OCI-LY7 (cell line): ENCODE results near the gene IL1A. TPM values are rescaled to one million over a fixed set of nuclear protein-coding genes. Genes with fewer than 3 reads are reported as not detected.

Source experiments
- BruUV-seq: library from RNA; stranded (reverse); fragments of 400-500 nt; replicated peaks from 2 replicates; lab custom pipeline; 2021; lab: Mats Ljungman, UMichigan
- CTCF ChIA-PET: fragments of 300-600 bp; sonication (Branson Sonifier 250); formaldehyde crosslinking; loops from one replicate; lab custom pipeline; 2022; ENCODE audit warnings: antibody characterized with exemption; ENCODE audit not compliant: unreplicated experiment; lab: Charles Lee
- POLR2A ChIA-PET: fragments of 300-600 bp; sonication (Branson Sonifier 250); formaldehyde crosslinking; loops from one replicate; lab custom pipeline; 2022; ENCODE audit warnings: antibody characterized with exemption; lab: Charles Lee
- DNase-seq: peaks from one replicate; pipeline ENCODE4 v3.0.0-alpha.2; 2015; ENCODE audit warnings: low spot score
- H2AFZ ChIP-seq: fragments of 200-600 bp; sonication (generic), shearing (Covaris generic); 2 replicates; pipeline ENCODE4 v1.6.1; 2014; ENCODE audit warnings: mild to moderate bottlenecking, antibody characterized with exemption, low read length, moderate library complexity
- H3K27ac ChIP-seq: fragments of 200-600 bp; sonication (generic); 2 replicates; pipeline ENCODE4 v1.5.1; 2014; ENCODE audit warnings: mixed run types, low read depth, mild to moderate bottlenecking, moderate library complexity, low read length, inconsistent platforms; ENCODE audit not compliant: poor library complexity, severe bottlenecking
- H3K36me3 ChIP-seq: fragments of 200-600 bp; sonication (generic); 2 replicates; pipeline ENCODE4 v1.6.1; 2014; ENCODE audit warnings: mild to moderate bottlenecking, antibody characterized with exemption, low read length, moderate library complexity, mixed read lengths; ENCODE audit not compliant: insufficient read depth
- H3K4me1 ChIP-seq: fragments of 200-600 bp; sonication (generic); 2 replicates; pipeline ENCODE4 v1.5.1; 2014; ENCODE audit warnings: mild to moderate bottlenecking, low read length; ENCODE audit not compliant: insufficient read depth, poor library complexity, severe bottlenecking
- H3K4me2 ChIP-seq: fragments of 200-600 bp; sonication (generic); 2 replicates; pipeline ENCODE4 v1.6.1; 2014; ENCODE audit warnings: mild to moderate bottlenecking, low read length
- H3K4me3 ChIP-seq: fragments of 200-600 bp; sonication (generic); 2 replicates; pipeline ENCODE4 v1.5.1; 2014; ENCODE audit warnings: mild to moderate bottlenecking, low read depth, low read length; ENCODE audit not compliant: poor library complexity, severe bottlenecking
- H3K79me2 ChIP-seq: fragments of 200-600 bp; sonication (generic); 2 replicates; pipeline ENCODE4 v1.6.1; 2016; ENCODE audit warnings: low read depth, mild to moderate bottlenecking, low read length, moderate library complexity, mixed read lengths; ENCODE audit not compliant: insufficient read depth
- H3K9me2 ChIP-seq: fragments of 200-600 bp; sonication (generic); 2 replicates; pipeline ENCODE4 v1.6.1; 2016; ENCODE audit warnings: mild to moderate bottlenecking, low read length, mixed read lengths; ENCODE audit not compliant: insufficient read depth
- H3K9me3 ChIP-seq: fragments of 200-600 bp; sonication (generic); 2 replicates; pipeline ENCODE4 v1.6.1; 2014; ENCODE audit warnings: mild to moderate bottlenecking, mixed run types, low read length, mixed read lengths
- H4K20me1 ChIP-seq: fragments of 200-600 bp; sonication (generic); 2 replicates; pipeline ENCODE4 v1.6.1; 2014; ENCODE audit warnings: mild to moderate bottlenecking, antibody characterized with exemption, low read length, moderate library complexity, mixed read lengths; ENCODE audit not compliant: insufficient read depth
- EZH2phosphoT487 ChIP-seq: fragments of 200-600 bp; sonication (generic); IDR thresholded peaks from 2 replicates; pipeline ENCODE4 v1.6.1; 2018; ENCODE audit warnings: low read depth, borderline replicate concordance, mild to moderate bottlenecking, mixed run types, antibody characterized with exemption, low read length, moderate library complexity, mixed read lengths
- intact Hi-C: fragments of 100-400 bp; cut with micrococcal nuclease; formaldehyde crosslinking; loops from one replicate; pipeline ENCODE4 v1.10.0; 2022; ENCODE audit not compliant: unreplicated experiment
- total RNA-seq, 2 experiments: library from RNA; depleted of rRNA in 1 of 2; stranded (reverse); fragments of >200 nt in 1 of 2; shearing (Covaris generic) in 1 of 2; gene quantifications; 2 replicates each; pipeline ENCODE4 v1.2.3, GENCODE V29; 2014 to 2022
- TF ChIP-seq, protein P1 (sequence below): fragments of 200-600 bp; sonication (generic); conservative IDR thresholded peaks from 2 replicates; pipeline ENCODE4 v1.5.1; 2014; ENCODE audit warnings: mild to moderate bottlenecking, antibody characterized with exemption, low read length, moderate library complexity, mixed read lengths

IL1A gene
- total RNA-seq, 2 experiments from 2014 or later = not detected

DNA sequence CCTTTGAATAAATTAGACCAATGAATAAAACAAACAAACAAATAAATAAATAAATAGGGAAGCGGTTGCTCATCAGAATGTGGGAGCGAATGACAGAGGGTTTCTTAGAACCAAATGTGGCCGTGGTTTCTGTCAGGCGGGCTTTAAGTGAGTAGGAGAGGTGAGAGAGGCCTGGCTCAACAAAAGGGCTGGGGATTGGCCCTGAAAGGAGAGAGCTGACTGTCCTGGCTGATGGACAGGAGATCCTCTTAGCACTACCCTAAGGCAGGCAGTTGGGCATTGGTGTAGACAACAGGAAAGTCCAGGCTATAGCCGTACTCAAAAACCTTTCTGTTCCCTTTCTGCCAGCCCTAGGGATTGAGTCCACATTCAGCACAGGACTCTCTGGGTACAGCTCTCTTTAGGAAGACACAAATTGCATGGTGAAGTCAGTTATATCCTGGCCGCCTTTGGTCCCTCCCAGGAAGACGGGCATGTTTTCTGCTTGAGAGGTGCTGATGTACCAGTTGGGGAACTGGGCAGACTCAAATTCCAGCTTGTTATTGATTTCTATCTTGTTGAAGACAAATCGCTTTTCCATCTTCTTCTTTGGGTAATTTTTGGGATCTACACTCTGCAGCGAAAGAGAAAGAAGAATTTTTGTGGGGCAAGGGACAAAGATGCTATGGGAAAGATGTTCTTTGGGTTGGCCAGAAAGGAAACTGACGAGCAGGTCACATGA lies 45.8 kb upstream of the IL1A start:
- no peak overlapping the region for H3K4me3 ChIP-seq
- H3K79me2 ChIP-seq = no peaks in the 10 kb centered on the region
- no peaks in the 10 kb centered on the region for H4K20me1 ChIP-seq
- H3K9me3 ChIP-seq = no peaks in the 10 kb centered on the region
- CTCF ChIA-PET = no interaction called here
- H2AFZ ChIP-seq = no peak overlapping the region
- H3K4me2 ChIP-seq = no peak overlapping the region
- no TSS peak for BruUV-seq
- intact Hi-C loops = no loop called here
- no peaks in the 10 kb centered on the region for H3K36me3 ChIP-seq
- no peak for DNase-seq
- POLR2A ChIA-PET = interaction anchor here (0.7 kb wide), 1 partner anchor 16 kb away, joined by 3 read pairs; no protein-coding TSS in a partner anchor
- TF ChIP-seq, protein P1, sequence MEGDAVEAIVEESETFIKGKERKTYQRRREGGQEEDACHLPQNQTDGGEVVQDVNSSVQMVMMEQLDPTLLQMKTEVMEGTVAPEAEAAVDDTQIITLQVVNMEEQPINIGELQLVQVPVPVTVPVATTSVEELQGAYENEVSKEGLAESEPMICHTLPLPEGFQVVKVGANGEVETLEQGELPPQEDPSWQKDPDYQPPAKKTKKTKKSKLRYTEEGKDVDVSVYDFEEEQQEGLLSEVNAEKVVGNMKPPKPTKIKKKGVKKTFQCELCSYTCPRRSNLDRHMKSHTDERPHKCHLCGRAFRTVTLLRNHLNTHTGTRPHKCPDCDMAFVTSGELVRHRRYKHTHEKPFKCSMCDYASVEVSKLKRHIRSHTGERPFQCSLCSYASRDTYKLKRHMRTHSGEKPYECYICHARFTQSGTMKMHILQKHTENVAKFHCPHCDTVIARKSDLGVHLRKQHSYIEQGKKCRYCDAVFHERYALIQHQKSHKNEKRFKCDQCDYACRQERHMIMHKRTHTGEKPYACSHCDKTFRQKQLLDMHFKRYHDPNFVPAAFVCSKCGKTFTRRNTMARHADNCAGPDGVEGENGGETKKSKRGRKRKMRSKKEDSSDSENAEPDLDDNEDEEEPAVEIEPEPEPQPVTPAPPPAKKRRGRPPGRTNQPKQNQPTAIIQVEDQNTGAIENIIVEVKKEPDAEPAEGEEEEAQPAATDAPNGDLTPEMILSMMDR = no peak
- no peak for TF ChIP-seq EZH2phosphoT487
- H3K4me1 ChIP-seq = no peaks in the 10 kb centered on the region
- H3K9me2 ChIP-seq = no peaks in the 10 kb centered on the region
- H3K27ac ChIP-seq = no peak overlapping the region

DNA sequence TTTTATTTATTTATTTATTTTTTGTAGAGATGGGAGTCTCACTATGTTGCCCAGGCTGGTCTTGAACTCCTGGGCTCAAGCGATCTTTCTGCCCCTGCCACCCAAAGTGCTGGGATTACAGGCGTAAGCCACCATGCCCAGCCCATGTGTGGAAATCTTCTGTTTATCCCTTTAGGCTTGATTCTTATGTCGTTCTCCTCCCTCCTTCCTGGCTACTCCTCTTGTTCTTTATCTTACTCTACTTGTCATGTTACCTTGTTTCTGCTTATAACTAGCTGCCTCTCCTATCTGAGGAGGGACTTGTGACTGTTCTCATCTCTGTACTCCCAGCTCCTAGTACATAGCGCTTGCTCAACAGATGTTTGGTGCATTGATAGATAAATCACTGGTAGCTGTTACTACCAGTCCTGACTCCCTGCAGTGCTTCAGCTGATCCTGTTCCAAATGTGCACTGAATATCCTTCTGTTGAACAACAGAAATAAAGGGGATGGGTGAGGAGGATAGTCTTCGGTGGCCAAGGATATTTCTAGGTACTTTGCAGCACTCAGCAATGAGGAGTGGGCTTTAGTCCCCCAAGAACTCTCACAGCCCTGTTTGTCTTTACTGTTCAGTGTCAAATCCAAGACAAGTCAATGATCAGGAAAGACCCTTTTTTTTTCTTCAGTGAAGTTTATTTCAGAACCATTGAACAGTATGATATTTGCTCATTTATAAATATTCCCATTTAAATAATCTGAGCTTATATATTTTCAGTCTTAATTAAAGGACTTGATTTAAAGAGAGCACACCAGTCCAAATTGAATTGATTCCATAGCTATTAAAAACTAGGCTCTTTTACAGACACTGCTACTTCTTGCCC lies 45.0 kb upstream of the IL1A start:
- H2AFZ ChIP-seq = no peak overlapping the region
- H3K27ac ChIP-seq = no peak overlapping the region
- intact Hi-C loops = no loop called here
- no peaks in the 10 kb centered on the region for H3K9me3 ChIP-seq
- H3K79me2 ChIP-seq = no peaks in the 10 kb centered on the region
- H3K36me3 ChIP-seq = no peaks in the 10 kb centered on the region
- no peaks in the 10 kb centered on the region for H4K20me1 ChIP-seq
- H3K4me3 ChIP-seq = no peak overlapping the region
- H3K4me1 ChIP-seq = no peaks in the 10 kb centered on the region
- DNase-seq = no peak
- H3K9me2 ChIP-seq = no peaks in the 10 kb centered on the region
- TF ChIP-seq EZH2phosphoT487 = no peak
- TF ChIP-seq, protein P1 = no peak
- H3K4me2 ChIP-seq = no peak overlapping the region
- POLR2A ChIA-PET = no interaction called here
- CTCF ChIA-PET = no interaction called here
- BruUV-seq = no TSS peak
